Neural progenitor cell (in vitro differentiated cells): ENCODE results near the gene FADS1. TPM values are rescaled to one million over a fixed set of nuclear protein-coding genes. Genes with fewer than 3 reads are reported as not detected.
A peak's percentile ranks its signal among the peaks of the same experiment; 100 is the strongest.

Source experiments
- DNase-seq: peaks from one replicate; pipeline ENCODE4 v3.0.0-alpha.2; 2016; ENCODE audit warnings: low spot score
- H2AFZ ChIP-seq: fragments of 200-600 bp; sonication (generic); replicated peaks from 2 replicates; pipeline ENCODE4 v1.6.1; 2016; ENCODE audit warnings: antibody characterized with exemption
- H3F3A ChIP-seq: fragments of 200-600 bp; sonication (generic); 2 replicates; pipeline ENCODE4 v1.6.1; 2016; ENCODE audit warnings: antibody characterized with exemption, low read depth
- H3K27ac ChIP-seq: fragments of 200-600 bp; sonication (generic); 2 replicates; pipeline ENCODE4 v1.5.1; 2016; ENCODE audit warnings: mild to moderate bottlenecking
- H3K27me3 ChIP-seq: fragments of 200-600 bp; sonication (generic); 2 replicates; pipeline ENCODE4 v1.6.1; 2016; ENCODE audit warnings: mild to moderate bottlenecking, moderate library complexity
- H3K36me3 ChIP-seq: fragments of 200-600 bp; sonication (generic); 2 replicates; pipeline ENCODE4 v1.5.1; 2016
- H3K4me1 ChIP-seq: fragments of 200-600 bp; sonication (generic); 2 replicates; pipeline ENCODE4 v1.6.1; 2016; ENCODE audit warnings: mixed run types
- H3K4me2 ChIP-seq: fragments of 200-600 bp; sonication (generic); 2 replicates; pipeline ENCODE4 v1.6.1; 2016
- H3K4me3 ChIP-seq: fragments of 200-600 bp; sonication (generic); 2 replicates; pipeline ENCODE4 v1.5.1; 2016
- H3K79me2 ChIP-seq: fragments of 200-600 bp; sonication (generic); 2 replicates; pipeline ENCODE4 v1.6.1; 2016; ENCODE audit warnings: low read depth
- H3K9ac ChIP-seq: fragments of 200-600 bp; sonication (generic); 2 replicates; pipeline ENCODE4 v1.6.1; 2016
- H3K9me3 ChIP-seq: fragments of 200-600 bp; sonication (generic); 2 replicates; pipeline ENCODE4 v1.5.1; 2016; ENCODE audit warnings: low read depth
- H4K20me1 ChIP-seq: fragments of 200-600 bp; sonication (generic); 2 replicates; pipeline ENCODE4 v1.6.1; 2016; ENCODE audit warnings: low read depth
- H3K27ac Mint-ChIP-seq: 3 replicates; pipeline ENCODE4 v1.8.0; 2021; ENCODE audit warnings: mixed read lengths
- H3K27me3 Mint-ChIP-seq: 2 replicates; pipeline ENCODE4 v1.8.0; 2022; ENCODE audit warnings: low read depth, mild to moderate bottlenecking, inconsistent platforms, moderate library complexity, mixed read lengths; ENCODE audit not compliant: insufficient read depth
- H3K36me3 Mint-ChIP-seq: 3 replicates; pipeline ENCODE4 v1.8.0; 2021; ENCODE audit warnings: mixed read lengths
- H3K4me1 Mint-ChIP-seq: 3 replicates; pipeline ENCODE4 v1.8.0; 2021; ENCODE audit warnings: mixed read lengths
- H3K4me3 Mint-ChIP-seq: 3 replicates; pipeline ENCODE4 v1.8.0; 2021; ENCODE audit warnings: mild to moderate bottlenecking, moderate library complexity, mixed read lengths
- H3K9me3 Mint-ChIP-seq: 3 replicates; pipeline ENCODE4 v1.8.0; 2020; ENCODE audit warnings: mixed read lengths
- EZH2 ChIP-seq: fragments of 200-600 bp; sonication (generic); IDR thresholded peaks from 2 replicates; pipeline ENCODE4 v1.6.1; 2017; ENCODE audit warnings: antibody characterized with exemption, mild to moderate bottlenecking, moderate library complexity
- EZH2phosphoT487 ChIP-seq: fragments of 200-600 bp; sonication (generic); IDR thresholded peaks from 2 replicates; pipeline ENCODE4 v1.6.1; 2017; ENCODE audit warnings: antibody characterized with exemption
- total RNA-seq: library from RNA; depleted of rRNA; stranded (reverse); fragments of >200 nt; gene quantifications from 2 replicates; pipeline ENCODE4 v1.2.3, GENCODE V29; 2015; ENCODE audit warnings: low replicate concordance
- TF ChIP-seq, protein P1 (sequence below): fragments of 200-600 bp; sonication (generic); IDR thresholded peaks from 2 replicates; pipeline ENCODE4 v1.5.1; 2017; ENCODE audit warnings: antibody characterized with exemption, mild to moderate bottlenecking

The FADS1 gene
- total RNA-seq, 1 donor from 2014 or later: 163 TPM

DNA sequence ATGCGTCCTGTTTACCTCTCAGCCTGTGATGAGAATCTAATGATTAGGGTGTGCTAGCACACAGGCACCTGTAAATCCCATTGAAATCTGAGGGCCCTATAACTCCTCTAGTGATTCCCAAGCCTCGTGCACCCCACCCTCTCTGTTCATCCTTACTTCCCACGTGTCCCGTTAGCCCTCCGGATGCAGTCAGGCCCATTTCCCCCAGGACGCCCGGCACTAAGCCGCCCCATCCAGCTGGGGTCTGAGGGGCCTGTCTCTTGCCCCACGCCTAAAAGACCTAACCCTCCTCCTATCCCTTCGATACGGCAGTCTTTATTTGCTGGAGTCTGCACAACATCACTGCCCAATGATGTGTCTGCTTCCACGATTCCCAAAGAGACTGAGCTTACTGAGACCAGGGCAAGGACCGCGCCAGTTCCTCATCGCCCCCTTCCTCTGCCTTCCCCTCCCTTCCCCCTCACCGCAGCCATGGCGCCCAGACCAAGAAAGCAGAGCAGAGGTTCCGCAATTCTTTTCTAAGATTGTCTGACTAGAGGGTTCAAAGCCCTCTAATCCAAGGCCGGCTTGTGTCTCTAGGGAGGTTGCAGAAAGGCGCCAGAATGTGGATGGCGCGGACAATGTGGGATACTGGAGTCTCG, 10.2 kb upstream of the FADS1 start:
- Mint-ChIP-seq H3K27ac (peak overlapping the region; percentile 98), H3K4me1 (peaks cover 42% of the 10 kb centered on the region), H3K27me3 (peaks cover 4% of the 10 kb centered on the region), H3K9me3 (no peaks in the 10 kb centered on the region), H3K4me3 (peak overlapping the region; percentile 92), H3K36me3 (peaks cover 16% of the 10 kb centered on the region)
- Histone ChIP-seq H3F3A (peaks cover 49% of the 10 kb centered on the region), H3K4me2 (peak overlapping the region; percentile 95), H3K9me3 (no peaks in the 10 kb centered on the region), H3K36me3 (no peaks in the 10 kb centered on the region), H3K27me3 (no peaks in the 10 kb centered on the region), H3K9ac (peak overlapping the region; percentile 29), H4K20me1 (peaks cover 32% of the 10 kb centered on the region), H3K4me3 (peak overlapping the region; percentile 98), H3K4me1 (peaks cover 32% of the 10 kb centered on the region), H3K79me2 (peaks cover 52% of the 10 kb centered on the region), H3K27ac (peak overlapping the region; percentile 95), H2AFZ (peak overlapping the region; percentile 91)
- DNase-seq: no peak
- TF ChIP-seq EZH2 (no peak), EZH2phosphoT487 (no peak)
- TF ChIP-seq, protein P1, sequence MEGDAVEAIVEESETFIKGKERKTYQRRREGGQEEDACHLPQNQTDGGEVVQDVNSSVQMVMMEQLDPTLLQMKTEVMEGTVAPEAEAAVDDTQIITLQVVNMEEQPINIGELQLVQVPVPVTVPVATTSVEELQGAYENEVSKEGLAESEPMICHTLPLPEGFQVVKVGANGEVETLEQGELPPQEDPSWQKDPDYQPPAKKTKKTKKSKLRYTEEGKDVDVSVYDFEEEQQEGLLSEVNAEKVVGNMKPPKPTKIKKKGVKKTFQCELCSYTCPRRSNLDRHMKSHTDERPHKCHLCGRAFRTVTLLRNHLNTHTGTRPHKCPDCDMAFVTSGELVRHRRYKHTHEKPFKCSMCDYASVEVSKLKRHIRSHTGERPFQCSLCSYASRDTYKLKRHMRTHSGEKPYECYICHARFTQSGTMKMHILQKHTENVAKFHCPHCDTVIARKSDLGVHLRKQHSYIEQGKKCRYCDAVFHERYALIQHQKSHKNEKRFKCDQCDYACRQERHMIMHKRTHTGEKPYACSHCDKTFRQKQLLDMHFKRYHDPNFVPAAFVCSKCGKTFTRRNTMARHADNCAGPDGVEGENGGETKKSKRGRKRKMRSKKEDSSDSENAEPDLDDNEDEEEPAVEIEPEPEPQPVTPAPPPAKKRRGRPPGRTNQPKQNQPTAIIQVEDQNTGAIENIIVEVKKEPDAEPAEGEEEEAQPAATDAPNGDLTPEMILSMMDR: no peak

DNA sequence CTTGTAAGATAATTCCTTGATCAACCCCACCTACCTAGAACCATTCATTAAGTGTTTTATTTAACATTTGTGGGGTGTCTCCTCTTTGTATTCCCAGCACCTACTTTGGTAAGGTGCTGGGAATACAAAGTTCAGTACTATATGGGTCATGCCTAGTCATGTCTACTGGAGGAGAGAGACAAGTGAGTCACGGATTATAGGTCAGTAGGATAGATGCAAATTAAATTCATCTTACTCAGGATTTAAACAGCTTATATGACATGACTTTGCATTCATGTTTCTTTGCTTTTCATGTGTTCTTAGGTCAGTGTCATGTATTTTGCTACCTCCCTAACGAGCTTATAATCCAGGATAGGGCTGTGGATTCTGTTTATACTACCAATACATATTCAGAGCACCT, 3.4 kb upstream of the FADS1 start:
- H3K9me3 ChIP-seq: no peaks in the 10 kb centered on the region
- H4K20me1 ChIP-seq: no peaks in the 10 kb centered on the region
- DNase-seq: no peak
- peaks cover 67% of the 10 kb centered on the region for H3K79me2 ChIP-seq
- Mint-ChIP-seq H3K4me3 (no peak overlapping the region), H3K36me3 (peaks cover 7% of the 10 kb centered on the region), H3K27ac (no peak overlapping the region), H3K9me3 (no peaks in the 10 kb centered on the region), H3K4me1 (peaks cover 15% of the 10 kb centered on the region), H3K27me3 (peaks cover 2% of the 10 kb centered on the region)
- H2AFZ ChIP-seq: no peak overlapping the region
- H3K27me3 ChIP-seq: no peaks in the 10 kb centered on the region
- no peak overlapping the region for H3K27ac ChIP-seq
- TF ChIP-seq EZH2phosphoT487 (no peak), EZH2 (no peak)
- TF ChIP-seq, protein P1: no peak
- H3K36me3 ChIP-seq: no peaks in the 10 kb centered on the region
- peaks cover 32% of the 10 kb centered on the region for H3F3A ChIP-seq
- peaks cover 11% of the 10 kb centered on the region for H3K4me1 ChIP-seq
- no peak overlapping the region for H3K4me2 ChIP-seq
- no peak overlapping the region for H3K9ac ChIP-seq
- H3K4me3 ChIP-seq: no peak overlapping the region

GRCh38 chr11:61817471-61818202, 834 bp upstream of the FADS1 start:
- DNase-seq: no peak
- no peaks in the 10 kb centered on the region for H3K9me3 ChIP-seq
- no peaks in the 10 kb centered on the region for H4K20me1 ChIP-seq
- peaks cover 15% of the 10 kb centered on the region for H3K4me1 ChIP-seq
- peak overlapping the region; percentile 88 for H3K4me3 Mint-ChIP-seq
- H3K9me3 Mint-ChIP-seq: peaks cover 7% of the 10 kb centered on the region
- H3K79me2 ChIP-seq: peaks cover 90% of the 10 kb centered on the region
- H3K4me1 Mint-ChIP-seq: peaks cover 25% of the 10 kb centered on the region
- peak overlapping the region; percentile 67 for H3K4me3 ChIP-seq
- H3K27ac ChIP-seq: peak overlapping the region; percentile 95
- H3K27ac Mint-ChIP-seq: peak overlapping the region; percentile 58
- peaks cover 2% of the 10 kb centered on the region for H3K27me3 Mint-ChIP-seq
- H3K9ac ChIP-seq: peak overlapping the region; percentile 25
- peaks cover 20% of the 10 kb centered on the region for H3K36me3 Mint-ChIP-seq
- H3K36me3 ChIP-seq: no peaks in the 10 kb centered on the region
- TF ChIP-seq EZH2: no peak
- TF ChIP-seq, protein P1: no peak
- no peak for TF ChIP-seq EZH2phosphoT487
- peak overlapping the region; percentile 78 for H3K4me2 ChIP-seq
- no peak overlapping the region for H2AFZ ChIP-seq
- peaks cover 46% of the 10 kb centered on the region for H3F3A ChIP-seq
- no peaks in the 10 kb centered on the region for H3K27me3 ChIP-seq
